Choroid plexus epithelial cell (primary cell): ENCODE results near the gene RFPL4A.

Source experiments
- DNase-seq: peaks from one replicate; pipeline ENCODE4 v3.0.0-alpha.2; 2010; ENCODE audit warnings: low read depth
- H3K4me3 ChIP-seq: 2 replicates; pipeline ENCODE4 v1.5.1; 2011; ENCODE audit warnings: low read depth, mild to moderate bottlenecking, control low read depth, low read length, moderate library complexity
- CTCF ChIP-seq: conservative IDR thresholded peaks from 2 replicates; pipeline ENCODE4 v1.5.1; 2011; ENCODE audit warnings: low read depth, mild to moderate bottlenecking, control low read depth, inconsistent platforms, low read length, moderate library complexity

The RFPL4A gene

GRCh38 chr19:55777528-55777927 lies 18.6 kb downstream of the RFPL4A start:
- no peak for TF ChIP-seq CTCF
- no peak for DNase-seq
- no peak overlapping the region for H3K4me3 ChIP-seq

GRCh38 chr19:55778331-55778730 lies 19.4 kb downstream of the RFPL4A start:
- TF ChIP-seq CTCF = no peak
- DNase-seq = no peak
- H3K4me3 ChIP-seq = no peak overlapping the region

GRCh38 chr19:55781112-55781511 lies 22.2 kb downstream of the RFPL4A start:
- DNase-seq = no peak
- TF ChIP-seq CTCF = no peak
- H3K4me3 ChIP-seq = no peak overlapping the region

- no peak for DNase-seq
- TF ChIP-seq CTCF = no peak
- H3K4me3 ChIP-seq = no peak overlapping the region
Observed at GRCh38 chr19:55795021-55795420, 36.1 kb downstream of the RFPL4A start.

GRCh38 chr19:55801416-55801815 lies 42.5 kb downstream of the RFPL4A start:
- DNase-seq = no peak
- H3K4me3 ChIP-seq = no peak overlapping the region
- no peak for TF ChIP-seq CTCF

GRCh38 chr19:55802281-55802680 lies 43.4 kb downstream of the RFPL4A start:
- no peak for DNase-seq
- H3K4me3 ChIP-seq = no peak overlapping the region
- TF ChIP-seq CTCF = no peak

GRCh38 chr19:55809381-55810058 lies 50.6 kb downstream of the RFPL4A start:
- TF ChIP-seq CTCF = peak; percentile 43
- no peak overlapping the region for H3K4me3 ChIP-seq
- DNase-seq = peak; percentile 58
